ENCODE data around the gene ZDHHC8.

GRCh38 chr22:20083157-20083890 is 48.3 kb upstream of the ZDHHC8 start:
- TF ChIP-seq POLR2A (IDR thresholded peaks at IDR 0.05; ENCODE audit: low read length) (no peak), GATA1 (IDR thresholded peaks at IDR 0.05; ENCODE audit: low read depth, low read length) (no peak)
